ENCODE results near the gene SMTNL1. TPM values are rescaled to one million over a fixed set of nuclear protein-coding genes. Genes with fewer than 3 reads are reported as not detected.

SMTNL1 gene
- total and polyA plus RNA-seq, 9 of the 15 experiments (the other 6 are each of a cell fraction or from before 2014, with no cell fraction given) = not detected

DNA sequence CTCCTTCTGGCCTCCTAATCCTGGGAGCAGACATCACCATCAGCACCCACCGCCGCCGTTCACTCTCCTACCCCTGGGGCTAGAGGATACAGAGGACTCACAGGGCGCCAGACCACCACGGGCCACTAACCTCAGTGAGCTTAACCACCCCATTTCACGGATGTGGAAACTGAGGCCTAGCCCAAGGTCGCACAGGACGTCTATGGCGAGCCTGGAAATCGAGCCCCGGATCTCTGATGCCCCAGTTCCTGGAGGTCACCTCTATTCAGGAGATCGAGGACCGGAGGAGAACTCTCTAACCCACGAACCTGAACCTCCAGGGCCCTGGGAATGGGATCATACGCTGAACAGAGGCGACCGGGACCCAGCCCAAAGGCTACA is 7.2 kb upstream of the SMTNL1 start (continued):
- TF ChIP-seq ZNF695 (CRISPR knock-in tag; IDR thresholded peaks at IDR 0.05) (no peak), PHB (CRISPR knock-in tag; IDR thresholded peaks at IDR 0.05) (no peak), HEY1 (CRISPR knock-in tag; IDR thresholded peaks at IDR 0.05; ENCODE audit: borderline replicate concordance) (no peak), ATF7 (IDR thresholded peaks at IDR 0.05) (no peak), RBM17 (IDR thresholded peaks at IDR 0.05; ENCODE audit: borderline replicate concordance, low read depth, low read length) (no peak), ZBTB7A (IDR thresholded peaks at IDR 0.05; ENCODE audit: borderline replicate concordance, control insufficient read depth, low read depth, low read length) (peak; percentile 21; the same call in 1 of the 2 replicates), SP1 (CRISPR knock-in tag; IDR thresholded peaks at IDR 0.05) (no peak), HNRNPH1 (optimal IDR thresholded peaks at IDR 0.05; ENCODE audit: low read depth, low read length) (no peak), ZNF707 (CRISPR knock-in tag; conservative IDR thresholded peaks at IDR 0.05) (no peak), PTRF (tag; IDR thresholded peaks at IDR 0.05) (no peak), TBP (optimal IDR thresholded peaks at IDR 0.05; ENCODE audit: low read depth, low read length) (no peak), ELF4 (CRISPR knock-in tag; IDR thresholded peaks at IDR 0.05) (no peak)
- TF ChIP-seq, protein P1, sequence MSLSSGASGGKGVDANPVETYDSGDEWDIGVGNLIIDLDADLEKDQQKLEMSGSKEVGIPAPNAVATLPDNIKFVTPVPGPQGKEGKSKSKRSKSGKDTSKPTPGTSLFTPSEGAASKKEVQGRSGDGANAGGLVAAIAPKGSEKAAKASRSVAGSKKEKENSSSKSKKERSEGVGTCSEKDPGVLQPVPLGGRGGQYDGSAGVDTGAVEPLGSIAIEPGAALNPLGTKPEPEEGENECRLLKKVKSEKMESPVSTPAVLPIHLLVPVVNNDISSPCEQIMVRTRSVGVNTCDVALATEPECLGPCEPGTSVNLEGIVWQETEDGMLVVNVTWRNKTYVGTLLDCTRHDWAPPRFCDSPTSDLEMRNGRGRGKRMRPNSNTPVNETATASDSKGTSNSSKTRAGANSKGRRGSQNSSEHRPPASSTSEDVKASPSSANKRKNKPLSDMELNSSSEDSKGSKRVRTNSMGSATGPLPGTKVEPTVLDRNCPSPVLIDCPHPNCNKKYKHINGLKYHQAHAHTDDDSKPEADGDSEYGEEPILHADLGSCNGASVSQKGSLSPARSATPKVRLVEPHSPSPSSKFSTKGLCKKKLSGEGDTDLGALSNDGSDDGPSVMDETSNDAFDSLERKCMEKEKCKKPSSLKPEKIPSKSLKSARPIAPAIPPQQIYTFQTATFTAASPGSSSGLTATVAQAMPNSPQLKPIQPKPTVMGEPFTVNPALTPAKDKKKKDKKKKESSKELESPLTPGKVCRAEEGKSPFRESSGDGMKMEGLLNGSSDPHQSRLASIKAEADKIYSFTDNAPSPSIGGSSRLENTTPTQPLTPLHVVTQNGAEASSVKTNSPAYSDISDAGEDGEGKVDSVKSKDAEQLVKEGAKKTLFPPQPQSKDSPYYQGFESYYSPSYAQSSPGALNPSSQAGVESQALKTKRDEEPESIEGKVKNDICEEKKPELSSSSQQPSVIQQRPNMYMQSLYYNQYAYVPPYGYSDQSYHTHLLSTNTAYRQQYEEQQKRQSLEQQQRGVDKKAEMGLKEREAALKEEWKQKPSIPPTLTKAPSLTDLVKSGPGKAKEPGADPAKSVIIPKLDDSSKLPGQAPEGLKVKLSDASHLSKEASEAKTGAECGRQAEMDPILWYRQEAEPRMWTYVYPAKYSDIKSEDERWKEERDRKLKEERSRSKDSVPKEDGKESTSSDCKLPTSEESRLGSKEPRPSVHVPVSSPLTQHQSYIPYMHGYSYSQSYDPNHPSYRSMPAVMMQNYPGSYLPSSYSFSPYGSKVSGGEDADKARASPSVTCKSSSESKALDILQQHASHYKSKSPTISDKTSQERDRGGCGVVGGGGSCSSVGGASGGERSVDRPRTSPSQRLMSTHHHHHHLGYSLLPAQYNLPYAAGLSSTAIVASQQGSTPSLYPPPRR (CRISPR knock-in tag; IDR thresholded peaks at IDR 0.05; ENCODE audit: borderline replicate concordance) = no peak
- TF ChIP-seq, protein P2, sequence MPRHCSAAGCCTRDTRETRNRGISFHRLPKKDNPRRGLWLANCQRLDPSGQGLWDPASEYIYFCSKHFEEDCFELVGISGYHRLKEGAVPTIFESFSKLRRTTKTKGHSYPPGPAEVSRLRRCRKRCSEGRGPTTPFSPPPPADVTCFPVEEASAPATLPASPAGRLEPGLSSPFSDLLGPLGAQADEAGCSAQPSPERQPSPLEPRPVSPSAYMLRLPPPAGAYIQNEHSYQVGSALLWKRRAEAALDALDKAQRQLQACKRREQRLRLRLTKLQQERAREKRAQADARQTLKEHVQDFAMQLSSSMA (CRISPR knock-in tag; IDR thresholded peaks at IDR 0.05) = no peak; the same call in 1 of the 2 replicates
- TF ChIP-seq, protein P3, sequence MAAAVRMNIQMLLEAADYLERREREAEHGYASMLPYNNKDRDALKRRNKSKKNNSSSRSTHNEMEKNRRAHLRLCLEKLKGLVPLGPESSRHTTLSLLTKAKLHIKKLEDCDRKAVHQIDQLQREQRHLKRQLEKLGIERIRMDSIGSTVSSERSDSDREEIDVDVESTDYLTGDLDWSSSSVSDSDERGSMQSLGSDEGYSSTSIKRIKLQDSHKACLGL (CRISPR knock-in tag; IDR thresholded peaks at IDR 0.05; ENCODE audit: borderline replicate concordance, poor library complexity, severe bottlenecking) = no peak
- TF ChIP-seq, protein P4, sequence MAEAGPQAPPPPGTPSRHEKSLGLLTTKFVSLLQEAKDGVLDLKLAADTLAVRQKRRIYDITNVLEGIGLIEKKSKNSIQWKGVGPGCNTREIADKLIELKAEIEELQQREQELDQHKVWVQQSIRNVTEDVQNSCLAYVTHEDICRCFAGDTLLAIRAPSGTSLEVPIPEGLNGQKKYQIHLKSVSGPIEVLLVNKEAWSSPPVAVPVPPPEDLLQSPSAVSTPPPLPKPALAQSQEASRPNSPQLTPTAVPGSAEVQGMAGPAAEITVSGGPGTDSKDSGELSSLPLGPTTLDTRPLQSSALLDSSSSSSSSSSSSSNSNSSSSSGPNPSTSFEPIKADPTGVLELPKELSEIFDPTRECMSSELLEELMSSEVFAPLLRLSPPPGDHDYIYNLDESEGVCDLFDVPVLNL (CRISPR knock-in tag; IDR thresholded peaks at IDR 0.05; ENCODE audit: low read depth) = 0 out of 2 replicates have a peak, but pooled peaks have one; percentile 13
- TF ChIP-seq, protein P5, sequence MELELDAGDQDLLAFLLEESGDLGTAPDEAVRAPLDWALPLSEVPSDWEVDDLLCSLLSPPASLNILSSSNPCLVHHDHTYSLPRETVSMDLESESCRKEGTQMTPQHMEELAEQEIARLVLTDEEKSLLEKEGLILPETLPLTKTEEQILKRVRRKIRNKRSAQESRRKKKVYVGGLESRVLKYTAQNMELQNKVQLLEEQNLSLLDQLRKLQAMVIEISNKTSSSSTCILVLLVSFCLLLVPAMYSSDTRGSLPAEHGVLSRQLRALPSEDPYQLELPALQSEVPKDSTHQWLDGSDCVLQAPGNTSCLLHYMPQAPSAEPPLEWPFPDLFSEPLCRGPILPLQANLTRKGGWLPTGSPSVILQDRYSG (tag; conservative IDR thresholded peaks at IDR 0.05; ENCODE audit: low read depth) = no peak

Measured in K562 (cell line).